ENCODE data around the gene OR10A3.

- TF ChIP-seq CTCF (conservative IDR thresholded peaks at IDR 0.05) (no peak), ZFX (IDR thresholded peaks at IDR 0.05) (no peak)
Measured at GRCh38 chr11:7894251-7894650, 47.3 kb downstream of the OR10A3 start.

Measured in C4-2B (cell line).